Astrocyte of the cerebellum (primary cell): ENCODE measurements around the gene PPP2R3B.
"Not testable (repeated sequence)": the region's sequence is repeated elsewhere in the genome, so short reads cannot be mapped to it uniquely, and the experiment has no call there.

Experiments
- DNase-seq: peaks from one replicate; pipeline ENCODE4 v3.0.0-alpha.2; 2011; ENCODE audit warnings: low read depth
- H3K4me3 ChIP-seq: 2 replicates; pipeline ENCODE4 v1.5.1; 2011; ENCODE audit warnings: mild to moderate bottlenecking, low read depth, low read length, moderate library complexity
- in situ Hi-C: cut with HindIII; loops from 2 replicates; pipeline ENCODE4 v1.10.0; 2017; ENCODE audit warnings: low sequenced_read_pairs
- TF ChIP-seq, protein P1 (sequence below): IDR thresholded peaks from 2 replicates; pipeline ENCODE4 v1.5.1; 2012; ENCODE audit warnings: low read length, low read depth, moderate library complexity, mild to moderate bottlenecking; ENCODE audit errors: missing control alignments

Gene PPP2R3B

DNA sequence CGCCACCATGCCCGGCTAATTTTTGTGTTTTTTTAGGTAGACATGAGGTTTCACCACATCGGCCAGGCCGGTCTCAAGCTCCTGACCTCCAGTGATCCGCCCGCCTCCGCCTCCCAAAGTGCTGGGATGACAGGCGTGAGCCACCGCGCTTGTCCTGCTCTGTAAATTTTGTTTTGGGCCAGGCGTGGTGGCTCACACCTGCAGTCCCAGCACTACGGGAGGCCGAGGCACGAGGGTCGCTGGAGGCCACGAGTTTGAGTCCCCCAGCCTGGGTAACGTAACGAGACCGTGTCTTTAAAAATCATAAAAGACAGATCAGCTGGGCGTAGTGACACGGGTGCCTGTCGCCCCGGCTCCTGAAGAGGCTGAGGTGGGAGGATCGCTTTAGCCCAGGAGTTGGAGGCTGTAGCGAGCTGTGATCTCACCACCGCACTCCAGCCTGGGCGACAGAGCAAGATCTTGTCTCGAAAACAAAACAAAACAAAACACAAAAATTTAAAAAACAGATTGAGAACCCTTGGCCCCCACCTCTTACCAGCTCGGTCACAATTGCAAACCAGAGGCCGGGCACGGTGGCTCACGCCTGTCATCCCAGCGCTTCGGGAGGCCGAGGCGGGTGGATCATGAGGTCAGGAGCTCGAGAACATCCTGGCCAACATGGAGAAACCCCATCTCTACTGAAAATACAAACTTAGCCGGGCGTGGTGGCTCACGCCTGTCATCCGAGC lies 34.0 kb upstream of the PPP2R3B start:
- no peak overlapping the region for H3K4me3 ChIP-seq
- TF ChIP-seq, protein P1, sequence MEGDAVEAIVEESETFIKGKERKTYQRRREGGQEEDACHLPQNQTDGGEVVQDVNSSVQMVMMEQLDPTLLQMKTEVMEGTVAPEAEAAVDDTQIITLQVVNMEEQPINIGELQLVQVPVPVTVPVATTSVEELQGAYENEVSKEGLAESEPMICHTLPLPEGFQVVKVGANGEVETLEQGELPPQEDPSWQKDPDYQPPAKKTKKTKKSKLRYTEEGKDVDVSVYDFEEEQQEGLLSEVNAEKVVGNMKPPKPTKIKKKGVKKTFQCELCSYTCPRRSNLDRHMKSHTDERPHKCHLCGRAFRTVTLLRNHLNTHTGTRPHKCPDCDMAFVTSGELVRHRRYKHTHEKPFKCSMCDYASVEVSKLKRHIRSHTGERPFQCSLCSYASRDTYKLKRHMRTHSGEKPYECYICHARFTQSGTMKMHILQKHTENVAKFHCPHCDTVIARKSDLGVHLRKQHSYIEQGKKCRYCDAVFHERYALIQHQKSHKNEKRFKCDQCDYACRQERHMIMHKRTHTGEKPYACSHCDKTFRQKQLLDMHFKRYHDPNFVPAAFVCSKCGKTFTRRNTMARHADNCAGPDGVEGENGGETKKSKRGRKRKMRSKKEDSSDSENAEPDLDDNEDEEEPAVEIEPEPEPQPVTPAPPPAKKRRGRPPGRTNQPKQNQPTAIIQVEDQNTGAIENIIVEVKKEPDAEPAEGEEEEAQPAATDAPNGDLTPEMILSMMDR, result no peak

DNA sequence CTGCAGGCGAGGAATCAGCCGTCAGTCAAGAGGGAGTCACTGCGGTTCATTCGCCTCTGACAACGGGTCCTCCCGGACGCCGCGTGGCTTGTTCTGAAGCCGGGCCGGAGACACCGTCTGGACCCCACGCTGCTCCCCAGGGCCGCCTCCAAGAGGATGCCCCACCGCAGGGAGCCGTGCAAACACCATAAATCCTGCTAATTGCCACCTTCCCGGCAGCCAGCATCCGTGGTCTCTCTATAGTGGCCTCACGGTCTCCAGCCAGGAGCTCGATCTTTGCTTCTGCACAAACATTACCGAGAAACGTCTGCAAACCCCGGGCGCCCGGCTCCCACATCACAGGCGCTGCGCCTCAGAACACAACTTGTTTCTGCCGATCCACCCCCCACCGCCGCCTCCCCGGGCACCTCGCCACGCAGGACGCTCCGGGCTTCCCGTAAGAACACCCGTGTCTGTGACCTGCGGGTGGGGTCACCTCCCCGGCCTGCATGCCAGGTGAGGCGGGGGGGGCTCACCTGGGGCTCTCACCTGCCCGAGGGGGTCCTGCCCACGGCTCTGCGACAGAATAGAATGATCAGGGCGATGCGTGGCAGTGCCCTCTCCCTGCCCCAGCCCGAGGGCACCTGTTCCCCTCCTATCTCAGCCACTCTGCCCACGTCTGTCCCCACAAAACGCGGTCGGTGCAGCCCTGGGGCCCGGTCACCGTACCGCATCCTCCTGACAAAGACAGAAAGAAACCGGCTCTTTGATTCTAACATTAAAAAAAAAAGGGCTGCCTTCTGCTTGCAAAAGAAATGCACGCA lies 32.4 kb upstream of the PPP2R3B start:
- no peak for DNase-seq
- TF ChIP-seq, protein P1, result no peak
- in situ Hi-C loops, result no loop called here
- H3K4me3 ChIP-seq, result no peak overlapping the region

More for the DNA sequence above, 34.0 kb upstream of the PPP2R3B start:
- DNase-seq, result no peak
- in situ Hi-C loops, result no loop called here

DNA sequence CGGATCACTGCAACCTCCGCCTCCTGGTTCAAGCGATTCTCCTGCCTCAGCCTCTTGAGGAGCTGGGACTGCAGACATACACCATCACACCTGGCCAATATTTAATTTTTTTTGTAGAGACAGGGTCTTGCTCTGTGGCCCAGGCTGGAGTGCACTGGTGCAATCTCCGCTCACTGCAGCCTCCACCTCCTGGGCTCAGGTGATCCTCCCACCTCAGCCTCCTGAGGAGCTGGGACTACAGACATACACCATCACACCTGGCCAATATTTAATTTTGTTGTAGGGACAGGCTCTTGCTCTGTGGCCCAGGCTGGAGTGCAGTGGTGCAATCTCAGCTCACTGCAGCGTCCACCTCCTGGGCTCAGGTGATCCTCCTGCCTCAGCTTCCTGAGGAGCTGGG lies 28.8 kb upstream of the PPP2R3B start:
- DNase-seq, H3K4me3 ChIP-seq, in situ Hi-C loops: not testable (repeated sequence)

DNA sequence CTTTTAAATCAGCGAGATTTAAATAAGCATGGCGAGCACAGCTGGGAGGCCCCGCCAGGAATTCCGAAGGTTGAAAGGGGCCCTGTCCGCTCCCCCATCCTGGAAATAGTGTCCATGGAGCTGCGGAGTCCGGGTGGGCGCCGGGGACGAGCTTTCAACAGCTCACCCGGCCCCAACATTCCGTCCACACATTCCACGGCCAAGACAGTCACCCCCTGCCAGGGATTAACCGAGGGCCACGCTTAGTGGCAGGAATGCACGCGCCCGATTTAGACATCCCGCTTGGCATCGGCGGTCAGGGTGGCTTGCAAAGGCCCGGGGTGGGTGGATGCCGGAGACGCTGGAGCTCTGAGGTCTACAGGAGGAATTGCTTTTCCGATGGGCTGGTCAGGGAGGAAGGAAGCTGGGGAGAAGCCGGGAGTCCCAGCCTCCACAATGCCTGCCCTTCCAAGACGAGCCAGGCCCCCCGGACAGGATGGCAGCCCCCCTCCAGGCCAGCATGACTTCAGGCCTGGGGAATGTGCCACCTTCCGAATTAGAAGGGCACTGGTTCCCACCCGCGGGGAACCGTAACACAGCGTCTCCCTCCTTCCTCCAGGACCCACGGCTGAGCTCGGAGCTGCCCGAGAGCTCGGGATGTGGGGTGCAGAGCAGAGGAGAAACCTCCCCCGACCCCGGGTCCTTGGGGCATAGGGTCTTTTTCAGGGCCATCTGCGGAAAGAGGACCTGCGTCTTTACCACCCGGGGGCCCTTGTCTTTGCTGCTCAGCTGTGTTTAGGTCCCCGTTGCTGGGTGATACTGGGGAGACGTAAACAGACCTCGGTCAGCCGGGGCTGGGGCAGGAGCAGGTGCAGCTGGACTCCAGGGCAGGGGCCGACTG lies 26.9 kb upstream of the PPP2R3B start:
- peak overlapping the region; percentile 33 for H3K4me3 ChIP-seq
- DNase-seq, result no peak
- in situ Hi-C loops, result no loop called here
- TF ChIP-seq, protein P1, result peak; percentile 27

DNA sequence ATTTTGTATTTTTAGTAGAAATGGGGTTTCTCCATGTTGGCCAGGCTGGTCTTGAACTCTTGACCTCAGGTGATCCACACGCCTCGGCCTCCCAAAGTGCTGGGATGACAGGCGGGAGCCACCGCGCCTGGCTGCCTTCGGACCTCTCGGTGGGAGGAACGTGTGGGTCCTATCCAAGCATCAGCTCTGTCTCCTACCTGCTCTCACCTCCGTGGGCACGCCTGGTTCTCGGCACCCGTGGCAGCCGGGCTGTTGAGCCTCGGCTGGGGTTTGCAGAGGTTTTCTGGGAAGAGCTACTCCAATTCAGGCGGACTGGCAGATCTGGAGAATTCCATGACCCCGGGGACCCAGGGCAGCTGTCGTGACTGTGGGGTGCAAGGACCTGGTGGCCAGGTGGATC lies 23.6 kb upstream of the PPP2R3B start:
- no peak for DNase-seq
- TF ChIP-seq, protein P1, result no peak
- in situ Hi-C loops, result no loop called here
- H3K4me3 ChIP-seq, result no peak overlapping the region

DNA sequence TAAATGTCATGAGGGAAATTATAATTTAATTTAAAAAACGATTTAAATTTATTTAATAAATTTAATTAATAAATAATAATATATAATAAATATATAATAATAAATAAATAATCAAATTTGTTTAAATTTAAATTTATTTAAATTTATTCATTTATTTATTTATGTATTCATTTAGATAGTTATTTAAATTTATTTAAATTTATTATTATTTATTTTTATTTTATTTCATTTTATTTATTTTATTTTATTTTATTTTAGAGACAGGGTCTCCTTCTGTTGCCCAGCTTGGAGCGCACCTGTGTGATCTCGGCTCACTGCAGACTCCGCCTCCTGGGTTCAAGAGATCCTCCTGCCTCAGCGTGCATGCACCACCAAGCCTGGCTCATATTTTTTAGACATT lies 18.4 kb upstream of the PPP2R3B start:
- TF ChIP-seq, protein P1, result no peak
- no peak overlapping the region for H3K4me3 ChIP-seq
- in situ Hi-C loops, result no loop called here
- DNase-seq, result no peak
